Activated T-helper 1 cell treated with anti-CD3 and anti-CD28 coated beads, Interleukin-12 subunit alpha, Interleukin-12 subunit beta, Interleukin-2, Interleukin-4 antibody, amounts not matched to agents 30 ng/mL and 10 ng/mL and 1 ng/mL, durations not matched to agents 14 hours and 24 hours and 36 hours (primary cell): ENCODE results near the gene GALNT14. TPM values are rescaled to one million over a fixed set of nuclear protein-coding genes. Genes with fewer than 3 reads are reported as not detected.

ENCODE experiments used
- DNase-seq: peaks from one replicate; pipeline ENCODE4 v3.0.0; 2021; ENCODE audit warnings: low spot score
- H3K27ac Mint-ChIP-seq: one replicate; pipeline ENCODE4 v1.8.0; 2021; ENCODE audit warnings: mild to moderate bottlenecking, mixed read lengths
- H3K27me3 Mint-ChIP-seq: one replicate; pipeline ENCODE4 v1.8.0; 2022; ENCODE audit warnings: mild to moderate bottlenecking, moderate library complexity, mixed read lengths; ENCODE audit not compliant: insufficient read depth
- H3K36me3 Mint-ChIP-seq: one replicate; pipeline ENCODE4 v1.8.0; 2021; ENCODE audit warnings: low read depth, mixed read lengths
- H3K4me1 Mint-ChIP-seq: one replicate; pipeline ENCODE4 v1.8.0; 2021; ENCODE audit warnings: low read depth, mixed read lengths
- H3K4me3 Mint-ChIP-seq: one replicate; pipeline ENCODE4 v1.8.0; 2021; ENCODE audit warnings: mild to moderate bottlenecking, moderate library complexity, mixed read lengths
- H3K9me3 Mint-ChIP-seq: one replicate; pipeline ENCODE4 v1.8.0; 2021; ENCODE audit warnings: mixed read lengths
- intact Hi-C: fragments of 100-400 bp; cut with micrococcal nuclease; formaldehyde crosslinking; loops from one replicate; pipeline ENCODE4 v1.15.1; 2024
- total RNA-seq: library from RNA; stranded (reverse); gene quantifications from 2 replicates; pipeline ENCODE4 v1.2.3, GENCODE V29; 2022

The GALNT14 gene
- total RNA-seq, 1 donor from 2014 or later, result 0.21 TPM

GRCh38 chr2:30883184-30883583, 255.1 kb downstream of the GALNT14 start:
- Mint-ChIP-seq H3K27me3 (peaks cover 7% of the 10 kb centered on the region), H3K27ac (no peak overlapping the region), H3K36me3 (no peaks in the 10 kb centered on the region), H3K9me3 (no peaks in the 10 kb centered on the region), H3K4me1 (no peaks in the 10 kb centered on the region), H3K4me3 (no peak overlapping the region)
- DNase-seq, result no peak
- intact Hi-C loops, result no loop called here

DNA sequence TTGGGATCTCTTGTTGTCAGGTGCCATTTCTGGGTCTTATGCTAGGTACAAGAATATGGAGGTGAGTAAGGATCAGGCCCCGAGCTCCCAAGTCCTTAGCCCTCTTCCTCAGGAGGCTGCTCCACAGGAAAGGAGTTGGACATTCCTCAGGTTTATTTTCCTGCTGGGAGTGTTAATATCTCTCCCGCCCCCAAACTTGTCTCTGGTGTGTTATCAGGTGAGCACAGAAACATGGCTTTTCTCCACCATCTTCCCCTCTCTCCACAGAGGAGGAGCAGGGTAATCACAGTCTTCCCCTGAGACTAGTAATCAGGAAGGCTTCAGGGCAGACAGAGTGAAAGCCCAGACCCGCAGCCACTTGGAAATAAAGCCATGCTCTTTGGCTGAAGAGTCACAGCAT, 257.7 kb downstream of the GALNT14 start:
- Mint-ChIP-seq H3K9me3 (no peaks in the 10 kb centered on the region), H3K4me3 (no peak overlapping the region), H3K27me3 (peaks cover 2% of the 10 kb centered on the region), H3K27ac (no peak overlapping the region), H3K36me3 (no peaks in the 10 kb centered on the region), H3K4me1 (no peaks in the 10 kb centered on the region)
- no peak for DNase-seq
- intact Hi-C loops, result no loop called here

DNA sequence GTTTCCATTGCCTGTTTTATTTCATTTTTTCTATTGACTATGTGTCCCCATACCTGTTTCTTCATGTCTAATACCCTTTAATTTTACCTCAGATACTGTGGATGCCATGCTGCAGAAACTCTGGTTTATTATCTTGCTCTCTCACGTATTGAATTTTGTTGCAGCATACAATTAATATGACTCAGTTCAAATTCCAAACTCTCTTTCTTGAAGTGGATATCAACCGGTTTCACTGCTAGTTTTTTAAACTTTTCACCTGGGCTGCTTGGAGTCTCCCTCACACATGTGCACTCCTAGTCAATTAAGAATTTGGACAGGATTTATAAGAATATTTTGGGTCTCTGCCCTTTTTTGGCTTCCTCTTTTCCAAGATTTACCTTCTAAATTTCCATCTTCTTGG, 260.4 kb downstream of the GALNT14 start:
- Mint-ChIP-seq H3K4me3 (no peak overlapping the region), H3K4me1 (no peaks in the 10 kb centered on the region), H3K27me3 (peaks cover 8% of the 10 kb centered on the region), H3K36me3 (no peaks in the 10 kb centered on the region), H3K27ac (no peak overlapping the region), H3K9me3 (no peaks in the 10 kb centered on the region)
- intact Hi-C loops, result no loop called here
- DNase-seq, result no peak

- no peaks in the 10 kb centered on the region for H3K4me1 Mint-ChIP-seq
- no peak for DNase-seq
- no peak overlapping the region for H3K27ac Mint-ChIP-seq
- H3K9me3 Mint-ChIP-seq, result no peaks in the 10 kb centered on the region
- peaks cover 8% of the 10 kb centered on the region for H3K27me3 Mint-ChIP-seq
- H3K36me3 Mint-ChIP-seq, result no peaks in the 10 kb centered on the region
- H3K4me3 Mint-ChIP-seq, result no peak overlapping the region
- intact Hi-C loops, result no loop called here
Measured at GRCh38 chr2:30872797-30873196, 265.4 kb downstream of the GALNT14 start.

GRCh38 chr2:30871980-30872789, 266.1 kb downstream of the GALNT14 start:
- Mint-ChIP-seq H3K9me3 (no peaks in the 10 kb centered on the region), H3K4me1 (no peaks in the 10 kb centered on the region), H3K36me3 (no peaks in the 10 kb centered on the region), H3K4me3 (no peak overlapping the region), H3K27me3 (peaks cover 8% of the 10 kb centered on the region), H3K27ac (no peak overlapping the region)
- DNase-seq, result no peak
- intact Hi-C loops, result no loop called here

- intact Hi-C loops, result no loop called here
- Mint-ChIP-seq H3K36me3 (no peaks in the 10 kb centered on the region), H3K27ac (no peak overlapping the region), H3K9me3 (no peaks in the 10 kb centered on the region), H3K4me3 (no peak overlapping the region), H3K4me1 (peaks cover 5% of the 10 kb centered on the region), H3K27me3 (peaks cover 12% of the 10 kb centered on the region)
- no peak for DNase-seq
Measured at GRCh38 chr2:30871440-30871839, 266.8 kb downstream of the GALNT14 start.

- no peaks in the 10 kb centered on the region for H3K36me3 Mint-ChIP-seq
- no peak overlapping the region for H3K4me3 Mint-ChIP-seq
- H3K27ac Mint-ChIP-seq, result no peak overlapping the region
- H3K9me3 Mint-ChIP-seq, result no peaks in the 10 kb centered on the region
- DNase-seq, result no peak
- peaks cover 16% of the 10 kb centered on the region for H3K27me3 Mint-ChIP-seq
- peaks cover 13% of the 10 kb centered on the region for H3K4me1 Mint-ChIP-seq
- intact Hi-C loops, result no loop called here
Measured at GRCh38 chr2:30869988-30870387, 268.3 kb downstream of the GALNT14 start.

GRCh38 chr2:30867385-30867784, 270.9 kb downstream of the GALNT14 start:
- DNase-seq, result no peak
- Mint-ChIP-seq H3K4me1 (peaks cover 13% of the 10 kb centered on the region), H3K9me3 (no peaks in the 10 kb centered on the region), H3K27me3 (peaks cover 10% of the 10 kb centered on the region), H3K4me3 (no peak overlapping the region), H3K27ac (no peak overlapping the region), H3K36me3 (no peaks in the 10 kb centered on the region)
- intact Hi-C loops, result no loop called here

- peaks cover 10% of the 10 kb centered on the region for H3K27me3 Mint-ChIP-seq
- peaks cover 13% of the 10 kb centered on the region for H3K4me1 Mint-ChIP-seq
- intact Hi-C loops, result no loop called here
- H3K9me3 Mint-ChIP-seq, result no peaks in the 10 kb centered on the region
- no peaks in the 10 kb centered on the region for H3K36me3 Mint-ChIP-seq
- DNase-seq, result no peak
- H3K27ac Mint-ChIP-seq, result no peak overlapping the region
- no peak overlapping the region for H3K4me3 Mint-ChIP-seq
Measured at GRCh38 chr2:30866974-30867373, 271.3 kb downstream of the GALNT14 start.

DNA sequence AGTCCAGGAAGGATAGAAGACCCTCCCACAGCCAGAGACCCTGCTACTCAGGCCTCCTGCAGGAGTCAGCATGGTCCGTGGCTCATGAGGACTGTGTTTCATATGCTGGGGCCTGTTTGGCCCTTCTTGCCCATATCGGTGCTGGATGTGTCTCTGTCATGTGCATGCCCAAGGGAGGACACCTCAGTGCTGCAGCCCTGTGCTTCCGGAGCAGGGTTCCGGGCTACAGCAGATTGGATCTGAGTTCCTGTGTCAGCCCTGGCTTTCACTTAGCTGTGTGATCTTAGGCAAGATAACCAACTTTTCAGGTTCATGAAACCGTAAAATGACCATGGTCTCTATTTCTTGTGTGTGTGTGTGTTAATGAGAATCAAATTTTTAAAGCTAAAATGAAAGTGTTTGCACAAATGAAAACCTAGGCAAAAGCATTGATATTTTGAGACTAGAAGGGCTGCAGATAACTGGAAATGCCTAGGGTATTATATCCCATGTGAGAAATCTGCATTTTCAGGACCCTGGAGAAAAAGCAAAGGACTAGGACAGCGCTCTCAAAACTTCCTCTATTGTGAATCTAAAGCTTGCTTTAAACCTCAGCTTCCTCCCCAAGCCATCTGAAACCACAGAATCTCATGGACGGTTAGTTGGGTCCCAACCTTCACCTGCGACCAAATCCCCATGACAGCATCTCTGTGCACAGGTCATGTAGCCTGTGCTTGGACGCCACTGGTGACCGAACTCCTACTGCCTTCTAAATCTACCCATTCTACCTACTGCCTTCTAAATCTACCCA, 272.2 kb downstream of the GALNT14 start:
- intact Hi-C loops, result no loop called here
- no peaks in the 10 kb centered on the region for H3K36me3 Mint-ChIP-seq
- DNase-seq, result no peak
- peaks cover 13% of the 10 kb centered on the region for H3K4me1 Mint-ChIP-seq
- no peaks in the 10 kb centered on the region for H3K9me3 Mint-ChIP-seq
- H3K4me3 Mint-ChIP-seq, result no peak overlapping the region
- H3K27me3 Mint-ChIP-seq, result peaks cover 10% of the 10 kb centered on the region
- no peak overlapping the region for H3K27ac Mint-ChIP-seq

- Mint-ChIP-seq H3K36me3 (no peaks in the 10 kb centered on the region), H3K27ac (no peak overlapping the region), H3K9me3 (no peaks in the 10 kb centered on the region), H3K4me3 (no peak overlapping the region), H3K4me1 (peaks cover 13% of the 10 kb centered on the region), H3K27me3 (peaks cover 10% of the 10 kb centered on the region)
- no peak for DNase-seq
- intact Hi-C loops, result no loop called here
Measured at GRCh38 chr2:30865243-30865642, 273.0 kb downstream of the GALNT14 start.

GRCh38 chr2:30862054-30862651, 276.1 kb downstream of the GALNT14 start:
- no peak for DNase-seq
- peaks cover 8% of the 10 kb centered on the region for H3K27me3 Mint-ChIP-seq
- H3K36me3 Mint-ChIP-seq, result no peaks in the 10 kb centered on the region
- no peak overlapping the region for H3K27ac Mint-ChIP-seq
- intact Hi-C loops, result loop anchor here (1.0 to 5.0 kb wide), 3 partner anchors 148 to 471 kb away; no protein-coding TSS in a partner anchor
- no peak overlapping the region for H3K4me3 Mint-ChIP-seq
- H3K4me1 Mint-ChIP-seq, result peaks cover 13% of the 10 kb centered on the region
- H3K9me3 Mint-ChIP-seq, result no peaks in the 10 kb centered on the region

GRCh38 chr2:30860726-30861125, 277.5 kb downstream of the GALNT14 start:
- Mint-ChIP-seq H3K36me3 (no peaks in the 10 kb centered on the region), H3K9me3 (no peaks in the 10 kb centered on the region), H3K4me3 (no peak overlapping the region), H3K27me3 (no peaks in the 10 kb centered on the region), H3K4me1 (peaks cover under 1% of the 10 kb centered on the region), H3K27ac (no peak overlapping the region)
- intact Hi-C loops, result loop anchor here (5.0 kb wide), 1 partner anchor 312 kb away; no protein-coding TSS in a partner anchor
- no peak for DNase-seq
